Muscle layer of duodenum (tissue), 2 donors: ENCODE data around the gene TIMM13.

Experiments
- H3K27ac ChIP-seq: one replicate; pipeline ENCODE4 v1.7.0; 2013; ENCODE audit warnings: mild to moderate bottlenecking, low read length
- H3K27me3 ChIP-seq: one replicate; pipeline ENCODE4 v1.7.0; 2013; ENCODE audit warnings: low read depth, mild to moderate bottlenecking, control low read depth, low read length
- H3K36me3 ChIP-seq, 2 donors: one replicate each; pipeline ENCODE4 v1.7.0; 2013; ENCODE audit warnings: low read length in 2 of 2, control low read depth in 1 of 2, mild to moderate bottlenecking in 1 of 2; ENCODE audit not compliant: insufficient read depth in 2 of 2, control insufficient read depth in 1 of 2
- H3K4me1 ChIP-seq, 2 donors: one replicate each; pipeline ENCODE4 v1.7.0; 2013; ENCODE audit warnings: low read length in 2 of 2, mild to moderate bottlenecking in 2 of 2, control low read depth in 1 of 2, moderate library complexity in 1 of 2; ENCODE audit not compliant: insufficient read depth in 2 of 2, control insufficient read depth in 1 of 2
- H3K4me3 ChIP-seq, 2 donors: one replicate each; pipeline ENCODE4 v1.7.0; 2013; ENCODE audit warnings: low read length in 2 of 2, low read depth in 1 of 2, mild to moderate bottlenecking in 1 of 2
- H3K9me3 ChIP-seq, 2 donors: one replicate each; pipeline ENCODE4 v1.7.0; 2013; ENCODE audit warnings: low read length in 2 of 2, control low read depth in 1 of 2, mild to moderate bottlenecking in 1 of 2; ENCODE audit not compliant: control insufficient read depth in 1 of 2
- donor health status: healthy.

The TIMM13 gene

GRCh38 chr19:2453431-2454025 is 26.1 kb upstream of the TIMM13 start:
- Histone ChIP-seq H3K9me3 (no peaks in the 10 kb centered on the region), H3K4me3 (no peak overlapping the region), H3K27me3 (no peaks in the 10 kb centered on the region), H3K36me3 (no peaks in the 10 kb centered on the region), H3K27ac (no peak overlapping the region), H3K4me1 (peaks cover 0 to 14% of the 10 kb centered on the region in 2 donors)

- no peaks in the 10 kb centered on the region for H3K9me3 ChIP-seq
- no peaks in the 10 kb centered on the region for H3K27me3 ChIP-seq
- no peak overlapping the region for H3K4me3 ChIP-seq
Measured at GRCh38 chr19:2451741-2452140, 24.4 kb upstream of the TIMM13 start.

GRCh38 chr19:2451138-2451537 is 23.8 kb upstream of the TIMM13 start:
- Histone ChIP-seq H3K27me3 (no peaks in the 10 kb centered on the region), H3K27ac (no peak overlapping the region), H3K36me3 (no peaks in the 10 kb centered on the region), H3K4me1 (peaks cover 0 to 11% of the 10 kb centered on the region in 2 donors), H3K4me3 (no peak overlapping the region), H3K9me3 (no peaks in the 10 kb centered on the region)

More at GRCh38 chr19:2451741-2452140, 24.4 kb upstream of the TIMM13 start:
- H3K27ac ChIP-seq = no peak overlapping the region
- H3K4me1 ChIP-seq = peaks cover 0 to 11% of the 10 kb centered on the region in 2 donors
- no peaks in the 10 kb centered on the region for H3K36me3 ChIP-seq

GRCh38 chr19:2449019-2449418 is 21.6 kb upstream of the TIMM13 start:
- H3K4me1 ChIP-seq = no peaks in the 10 kb centered on the region
- H3K27ac ChIP-seq = no peak overlapping the region
- no peaks in the 10 kb centered on the region for H3K9me3 ChIP-seq
- H3K36me3 ChIP-seq = peaks cover 0 to 3% of the 10 kb centered on the region in 2 donors
- H3K27me3 ChIP-seq = no peaks in the 10 kb centered on the region
- H3K4me3 ChIP-seq = no peak overlapping the region

GRCh38 chr19:2446381-2446780 is 19.0 kb upstream of the TIMM13 start:
- H3K9me3 ChIP-seq = no peaks in the 10 kb centered on the region
- H3K4me1 ChIP-seq = no peaks in the 10 kb centered on the region
- H3K4me3 ChIP-seq = no peak overlapping the region
- peaks cover 5 to 18% of the 10 kb centered on the region in 2 donors for H3K36me3 ChIP-seq
- no peaks in the 10 kb centered on the region for H3K27me3 ChIP-seq
- no peak overlapping the region for H3K27ac ChIP-seq

GRCh38 chr19:2444251-2445002 is 17.0 kb upstream of the TIMM13 start:
- H3K9me3 ChIP-seq = no peaks in the 10 kb centered on the region

GRCh38 chr19:2443785-2444182 is 16.4 kb upstream of the TIMM13 start:
- peaks cover 5 to 22% of the 10 kb centered on the region in 2 donors for H3K36me3 ChIP-seq
- no peaks in the 10 kb centered on the region for H3K27me3 ChIP-seq
- no peak overlapping the region for H3K4me3 ChIP-seq
- no peak overlapping the region for H3K27ac ChIP-seq
- no peaks in the 10 kb centered on the region for H3K9me3 ChIP-seq
- no peaks in the 10 kb centered on the region for H3K4me1 ChIP-seq

More at GRCh38 chr19:2444251-2445002, 17.0 kb upstream of the TIMM13 start:
- H3K4me3 ChIP-seq = no peak overlapping the region
- no peaks in the 10 kb centered on the region for H3K4me1 ChIP-seq
- H3K27me3 ChIP-seq = no peaks in the 10 kb centered on the region
- H3K27ac ChIP-seq = no peak overlapping the region
- H3K36me3 ChIP-seq = peaks cover 5 to 22% of the 10 kb centered on the region in 2 donors

GRCh38 chr19:2443116-2443784 is 15.9 kb upstream of the TIMM13 start:
- Histone ChIP-seq H3K9me3 (no peaks in the 10 kb centered on the region), H3K4me1 (no peaks in the 10 kb centered on the region), H3K27ac (no peak overlapping the region), H3K36me3 (peaks cover 5 to 25% of the 10 kb centered on the region in 2 donors), H3K4me3 (no peak overlapping the region), H3K27me3 (no peaks in the 10 kb centered on the region)

- Histone ChIP-seq H3K36me3 (peaks cover 5 to 41% of the 10 kb centered on the region in 2 donors), H3K27me3 (no peaks in the 10 kb centered on the region), H3K27ac (no peak overlapping the region), H3K4me1 (no peaks in the 10 kb centered on the region), H3K4me3 (no peak overlapping the region), H3K9me3 (no peaks in the 10 kb centered on the region)
Measured at GRCh38 chr19:2441096-2441752, 13.8 kb upstream of the TIMM13 start.

- Histone ChIP-seq H3K36me3 (peaks cover 5 to 41% of the 10 kb centered on the region in 2 donors), H3K27ac (no peak overlapping the region), H3K9me3 (no peaks in the 10 kb centered on the region), H3K27me3 (no peaks in the 10 kb centered on the region), H3K4me3 (no peak overlapping the region), H3K4me1 (no peaks in the 10 kb centered on the region)
Measured at GRCh38 chr19:2440515-2440914, 13.1 kb upstream of the TIMM13 start.

GRCh38 chr19:2438178-2438577 is 10.8 kb upstream of the TIMM13 start:
- H3K9me3 ChIP-seq = no peaks in the 10 kb centered on the region
- H3K4me1 ChIP-seq = no peaks in the 10 kb centered on the region
- H3K27ac ChIP-seq = no peak overlapping the region
- H3K36me3 ChIP-seq = peaks cover 0 to 52% of the 10 kb centered on the region in 2 donors
- no peaks in the 10 kb centered on the region for H3K27me3 ChIP-seq
- no peak overlapping the region for H3K4me3 ChIP-seq
